Measurements from ENCODE around the gene MGA.

DNA sequence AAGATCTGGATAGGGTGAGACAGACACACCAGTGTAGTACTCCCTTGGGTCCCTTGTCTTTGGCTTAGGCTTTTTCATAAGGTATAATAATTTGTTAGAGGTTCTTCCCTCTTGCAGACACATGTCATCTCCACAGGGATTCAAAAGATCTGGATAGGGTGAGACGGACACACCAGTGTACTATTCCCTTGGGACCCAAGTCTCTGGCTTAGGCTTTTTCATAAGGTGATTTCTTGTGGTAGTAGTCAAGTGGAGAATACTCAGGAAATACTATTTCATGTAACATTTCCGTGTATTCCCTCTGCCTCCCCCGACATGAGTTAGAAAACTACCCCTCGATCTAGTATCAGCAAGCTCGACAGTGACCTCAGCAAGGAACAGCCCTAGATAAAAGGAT, 113.1 kb downstream of the MGA start:
- TF ChIP-seq, protein P1, sequence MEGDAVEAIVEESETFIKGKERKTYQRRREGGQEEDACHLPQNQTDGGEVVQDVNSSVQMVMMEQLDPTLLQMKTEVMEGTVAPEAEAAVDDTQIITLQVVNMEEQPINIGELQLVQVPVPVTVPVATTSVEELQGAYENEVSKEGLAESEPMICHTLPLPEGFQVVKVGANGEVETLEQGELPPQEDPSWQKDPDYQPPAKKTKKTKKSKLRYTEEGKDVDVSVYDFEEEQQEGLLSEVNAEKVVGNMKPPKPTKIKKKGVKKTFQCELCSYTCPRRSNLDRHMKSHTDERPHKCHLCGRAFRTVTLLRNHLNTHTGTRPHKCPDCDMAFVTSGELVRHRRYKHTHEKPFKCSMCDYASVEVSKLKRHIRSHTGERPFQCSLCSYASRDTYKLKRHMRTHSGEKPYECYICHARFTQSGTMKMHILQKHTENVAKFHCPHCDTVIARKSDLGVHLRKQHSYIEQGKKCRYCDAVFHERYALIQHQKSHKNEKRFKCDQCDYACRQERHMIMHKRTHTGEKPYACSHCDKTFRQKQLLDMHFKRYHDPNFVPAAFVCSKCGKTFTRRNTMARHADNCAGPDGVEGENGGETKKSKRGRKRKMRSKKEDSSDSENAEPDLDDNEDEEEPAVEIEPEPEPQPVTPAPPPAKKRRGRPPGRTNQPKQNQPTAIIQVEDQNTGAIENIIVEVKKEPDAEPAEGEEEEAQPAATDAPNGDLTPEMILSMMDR (IDR thresholded peaks at IDR 0.05): no peak
- TF ChIP-seq POLR2A (IDR thresholded peaks at IDR 0.05): no peak
